ENCODE data around the gene SLC22A9.

SLC22A9 gene

GRCh38 chr11:63445118-63445517 lies 75.5 kb downstream of the SLC22A9 start:
- no peak for DNase-seq (ENCODE audit: low read depth)

- DNase-seq (ENCODE audit: low read depth): no peak
These were observed 76.1 kb downstream of the SLC22A9 start for GRCh38 chr11:63445720-63446119.

- DNase-seq (ENCODE audit: low read depth): no peak
These were observed 79.1 kb downstream of the SLC22A9 start for GRCh38 chr11:63448646-63449045.

- DNase-seq (ENCODE audit: low read depth): no peak
These were observed 90.0 kb downstream of the SLC22A9 start for GRCh38 chr11:63459586-63459985.
